ENCODE results near the gene AK4.

GRCh38 chr1:65264197-65264929 is 116.4 kb downstream of the AK4 start:
- no peak for TF ChIP-seq EZH2 (IDR thresholded peaks at IDR 0.05; ENCODE audit: borderline replicate concordance, low read depth, low read length, severe bottlenecking)
- TF ChIP-seq, protein P1, sequence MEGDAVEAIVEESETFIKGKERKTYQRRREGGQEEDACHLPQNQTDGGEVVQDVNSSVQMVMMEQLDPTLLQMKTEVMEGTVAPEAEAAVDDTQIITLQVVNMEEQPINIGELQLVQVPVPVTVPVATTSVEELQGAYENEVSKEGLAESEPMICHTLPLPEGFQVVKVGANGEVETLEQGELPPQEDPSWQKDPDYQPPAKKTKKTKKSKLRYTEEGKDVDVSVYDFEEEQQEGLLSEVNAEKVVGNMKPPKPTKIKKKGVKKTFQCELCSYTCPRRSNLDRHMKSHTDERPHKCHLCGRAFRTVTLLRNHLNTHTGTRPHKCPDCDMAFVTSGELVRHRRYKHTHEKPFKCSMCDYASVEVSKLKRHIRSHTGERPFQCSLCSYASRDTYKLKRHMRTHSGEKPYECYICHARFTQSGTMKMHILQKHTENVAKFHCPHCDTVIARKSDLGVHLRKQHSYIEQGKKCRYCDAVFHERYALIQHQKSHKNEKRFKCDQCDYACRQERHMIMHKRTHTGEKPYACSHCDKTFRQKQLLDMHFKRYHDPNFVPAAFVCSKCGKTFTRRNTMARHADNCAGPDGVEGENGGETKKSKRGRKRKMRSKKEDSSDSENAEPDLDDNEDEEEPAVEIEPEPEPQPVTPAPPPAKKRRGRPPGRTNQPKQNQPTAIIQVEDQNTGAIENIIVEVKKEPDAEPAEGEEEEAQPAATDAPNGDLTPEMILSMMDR (IDR thresholded peaks at IDR 0.05; ENCODE audit: borderline replicate concordance, extremely low read depth, low read length, poor library complexity, severe bottlenecking), result no peak

Measured in DND-41 (cell line).